GM19455 (cell line): ENCODE data around the gene AHSA1.

Source experiments
- ATAC-seq: cut with Tn5 transposase; IDR thresholded peaks from one replicate; pipeline ENCODE4 v1.9.1; 2021; ENCODE audit not compliant: unreplicated experiment

The AHSA1 gene

DNA sequence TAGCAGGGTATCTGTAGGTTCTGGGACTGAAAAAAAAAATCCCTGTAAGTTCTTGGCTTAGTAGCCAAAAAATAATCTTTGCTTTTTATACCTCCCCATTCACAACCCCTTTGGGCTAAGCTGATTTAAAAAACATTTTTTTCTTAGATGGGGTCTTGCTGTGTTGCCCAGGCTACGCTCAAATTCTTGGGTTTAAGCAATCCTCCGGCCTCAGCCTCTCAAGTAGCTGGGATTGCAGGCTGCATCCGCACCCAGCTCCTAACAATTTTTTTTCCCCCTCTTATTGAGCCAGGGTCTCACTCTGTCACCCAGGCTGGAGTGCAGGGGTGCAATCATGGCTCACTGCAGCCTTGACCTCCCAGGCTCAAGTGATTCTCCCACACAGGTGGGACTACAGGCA is 49.9 kb downstream of the AHSA1 start:
- no peak for ATAC-seq

DNA sequence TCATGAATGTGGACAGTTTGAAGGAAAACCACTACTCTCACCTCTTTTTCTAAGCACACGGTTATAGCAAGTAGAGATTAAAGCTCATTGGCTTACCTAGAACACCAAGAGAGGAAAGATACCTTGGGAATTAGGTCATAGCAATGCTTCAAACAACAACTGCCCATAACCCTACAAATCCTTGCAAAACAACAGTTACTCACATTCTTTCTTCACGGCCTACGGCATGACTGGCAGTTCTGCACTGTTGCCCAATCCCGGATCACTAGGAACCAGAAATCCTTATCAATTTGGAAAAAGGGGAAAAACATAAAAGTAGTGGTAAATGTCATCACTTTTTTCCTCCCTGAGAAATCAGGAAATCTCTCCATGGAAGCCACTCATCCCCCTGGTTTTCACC is 50.4 kb downstream of the AHSA1 start:
- ATAC-seq = no peak

DNA sequence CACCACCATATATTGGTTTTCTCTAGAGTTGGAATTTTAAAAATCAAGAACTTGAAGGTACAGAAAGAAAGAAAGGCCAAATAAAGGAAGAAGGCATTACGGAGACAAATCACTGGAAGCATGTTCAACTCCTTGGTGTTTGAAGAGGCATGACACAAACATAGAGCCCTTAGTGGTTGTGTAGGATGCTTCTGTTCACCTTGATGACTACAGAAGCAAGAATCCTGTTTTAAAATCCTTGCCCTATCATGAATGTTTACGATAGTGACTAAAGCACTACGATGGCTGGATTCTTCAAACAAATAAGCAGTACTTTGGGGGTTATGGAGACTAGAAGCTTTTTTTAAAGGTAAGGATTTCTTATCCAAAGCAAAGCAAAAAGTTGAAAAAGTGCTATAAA is 51.0 kb downstream of the AHSA1 start:
- ATAC-seq = no peak

DNA sequence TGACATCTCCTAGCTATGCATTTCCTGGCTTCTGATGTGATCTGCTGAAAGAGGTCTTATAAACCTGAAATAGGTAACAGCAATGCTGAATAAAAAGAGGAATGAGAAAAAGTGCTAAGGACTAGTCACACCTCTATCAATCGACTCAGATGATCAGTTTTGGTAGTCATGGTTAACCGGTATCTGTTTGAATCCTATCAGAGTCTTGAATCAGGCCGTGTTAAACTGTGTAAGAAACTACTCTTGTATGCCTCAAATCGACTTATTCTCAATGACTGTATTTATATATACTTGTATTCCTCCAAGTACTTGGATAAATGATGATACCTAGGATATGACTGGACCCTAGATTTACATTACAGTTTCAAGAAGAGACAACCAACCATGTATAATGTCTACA is 51.5 kb downstream of the AHSA1 start:
- no peak for ATAC-seq

DNA sequence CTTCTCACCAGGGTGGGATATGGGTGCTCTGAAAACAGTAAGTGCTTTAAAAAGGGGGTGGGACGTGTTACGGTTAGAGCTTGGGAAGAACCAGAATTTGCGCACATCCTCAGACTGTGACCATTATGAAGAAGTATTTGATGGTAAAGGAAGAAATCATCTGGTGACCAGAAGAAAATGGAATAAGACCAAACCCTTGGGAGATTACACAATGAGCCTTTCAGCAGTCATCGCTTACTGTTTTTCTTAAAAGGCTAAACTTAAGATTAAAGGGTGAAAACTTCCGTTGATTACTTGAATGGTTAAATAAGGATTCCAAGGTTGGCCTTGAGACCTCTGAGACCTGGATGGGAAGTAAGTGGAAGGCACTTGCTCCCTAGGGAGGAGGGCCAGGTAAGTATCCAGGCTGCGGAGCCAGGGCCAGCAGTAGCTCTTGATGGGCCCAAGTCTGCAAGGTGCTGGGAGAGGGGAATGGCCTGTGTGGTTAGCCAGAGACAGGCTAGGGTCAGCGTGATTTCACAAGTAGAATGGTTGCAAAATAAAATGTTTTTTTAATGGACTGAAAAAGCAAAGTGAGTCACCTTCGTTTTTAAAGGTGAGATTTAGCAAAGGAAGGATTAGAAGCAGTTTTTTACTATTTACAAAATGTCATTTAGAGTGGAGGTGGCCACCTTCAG is 53.7 kb downstream of the AHSA1 start:
- no peak for ATAC-seq

DNA sequence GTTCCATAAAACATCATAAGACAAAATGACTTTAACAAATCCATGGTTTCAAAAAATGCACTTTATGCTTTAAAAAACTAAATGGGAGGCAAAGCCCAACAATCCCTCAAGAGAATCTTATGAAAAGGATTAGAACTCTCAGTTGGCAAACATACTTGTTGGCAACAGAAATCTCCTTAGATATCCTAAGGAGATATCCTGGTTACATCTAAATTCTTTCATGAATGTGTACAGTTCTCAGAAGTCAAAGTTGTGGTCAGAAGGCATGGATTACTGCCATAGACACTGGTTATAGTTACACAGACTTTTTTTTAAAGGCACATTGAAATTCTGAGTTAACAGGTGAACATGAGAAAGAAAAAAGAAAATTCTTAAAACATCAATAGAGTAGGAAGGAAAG is 58.2 kb downstream of the AHSA1 start:
- no peak for ATAC-seq
